ENCODE results near the gene ROPN1L. TPM values are rescaled to one million over a fixed set of nuclear protein-coding genes. Genes with fewer than 3 reads are reported as not detected.
A peak's percentile ranks its signal among the peaks of the same experiment; 100 is the strongest.

The ROPN1L gene
- total and polyA plus RNA-seq, 10 of the 15 experiments (the other 5 are each of a cell fraction or from before 2014, with no cell fraction given): 0.07 to 0.38 (median 0.22) TPM; not detected in 6

DNA sequence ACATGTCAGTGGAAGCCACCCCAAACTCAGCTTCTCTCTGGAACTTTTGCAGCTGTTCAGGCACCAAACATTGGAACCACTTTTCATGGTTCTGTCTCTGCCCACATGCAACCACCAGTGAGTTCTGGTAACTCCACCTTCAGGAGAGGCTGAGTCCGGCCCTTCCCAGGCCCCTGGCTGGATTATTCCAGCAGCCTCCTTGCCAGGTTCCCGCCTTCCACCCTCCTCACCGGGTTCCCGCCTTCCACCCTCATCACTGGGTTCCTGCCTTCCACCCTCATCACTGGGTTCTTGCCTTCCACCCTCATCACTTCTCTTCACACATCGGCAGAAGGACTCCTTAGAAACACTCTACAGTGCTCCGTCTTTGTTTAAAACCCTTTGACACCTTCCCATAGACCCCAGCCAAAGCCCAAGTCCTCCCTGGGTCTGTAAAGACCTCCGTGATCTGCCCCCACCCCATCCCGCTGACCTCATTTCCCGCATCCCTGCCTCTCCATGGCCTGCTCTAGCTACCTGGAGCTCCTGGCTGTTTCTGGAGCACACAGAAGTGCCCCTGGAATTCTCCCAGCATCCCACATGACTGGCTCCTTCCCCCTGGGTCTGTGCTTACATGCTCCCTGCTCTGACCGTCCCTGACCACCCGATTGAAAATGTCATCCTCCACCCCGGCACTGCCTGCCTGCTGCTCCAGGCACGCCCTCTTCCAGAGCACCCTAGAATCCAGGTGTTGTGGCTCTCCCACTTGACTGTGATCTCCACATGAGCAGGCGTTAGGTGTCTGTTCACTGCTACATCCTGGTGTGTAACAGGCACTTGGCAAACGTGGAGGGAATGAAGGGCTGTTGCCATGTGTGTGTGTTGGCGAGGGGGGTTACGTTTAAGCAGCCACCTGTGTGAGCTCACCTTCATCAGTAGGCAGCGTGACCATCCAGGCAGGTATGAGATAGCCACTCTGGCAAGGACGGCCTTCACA lies 17.7 kb downstream of the ROPN1L start:
- H3K9ac ChIP-seq (ENCODE audit: control insufficient read depth, insufficient read depth, low read length): no peak overlapping the region
- DNase-seq (ENCODE audit: low read depth, low spot score) (no peak), FAIRE-seq (no peak), ATAC-seq (no peak)
- no peak for TF ChIP-seq POLR2A (IDR thresholded peaks at IDR 0.05; ENCODE audit: low read depth, low read length)
- TF ChIP-seq SREBF2 (IDR thresholded peaks at IDR 0.05; ENCODE audit: low read length): no peak
- no peak for TF ChIP-seq IKZF1 (conservative IDR thresholded peaks at IDR 0.05)
- H3K27me3 ChIP-seq (replicated peaks in 1 of 2; ENCODE audit: control insufficient read depth in 2 of 2, insufficient read depth in 2 of 2, low read length in 1 of 2): no peaks in the 10 kb centered on the region; a peak in 2 of 4 replicates
- no peaks in the 10 kb centered on the region for H4K20me1 ChIP-seq (ENCODE audit: control insufficient read depth, insufficient read depth)
- no peaks in the 10 kb centered on the region for H3K4me1 ChIP-seq (ENCODE audit: control insufficient read depth, insufficient read depth, low read length)
- ChIA-PET POLR2A (no interaction called here), CTCF (interaction anchor here (1.2 to 3.9 kb wide), 2 partner anchors 161 to 169 kb away, joined by 3 to 17 read pairs; no protein-coding TSS in a partner anchor), SMC1A (ENCODE audit: uncharacterized antibody, unreplicated experiment) (interaction anchor here (0.5 to 1.5 kb wide), 6 partner anchors 16 to 231 kb away, joined by 3 to 4 read pairs (median 3); no protein-coding TSS in a partner anchor), RAD21 (ENCODE audit: unreplicated experiment) (interaction anchor here (0.6 kb wide), 1 partner anchor 60 kb away, joined by 3 read pairs; no protein-coding TSS in a partner anchor)
- no peak overlapping the region for H3K4me2 ChIP-seq (ENCODE audit: control insufficient read depth, insufficient read depth)
- no peaks in the 10 kb centered on the region for H3K9me3 ChIP-seq (replicated peaks; ENCODE audit: control insufficient read depth, insufficient read depth, low read length)
- intact Hi-C loops (cut with micrococcal nuclease; ENCODE audit: unreplicated experiment) (loop anchor here (10.0 kb wide), 3 partner anchors 295 to 725 kb away; no protein-coding TSS in a partner anchor), in situ Hi-C loops (cut with MboI) (loop anchor here (25.0 kb wide), 2 partner anchors 728 to 1553 kb away; no protein-coding TSS in a partner anchor)
- H3K79me2 ChIP-seq (ENCODE audit: control insufficient read depth, insufficient read depth, low read length): no peaks in the 10 kb centered on the region
- 43% methylated on average over 19 of the region's 19 CpGs for WGBS (ENCODE audit: insufficient coverage, insufficient replicate concordance, low lambda C conversion rate, missing lambda C conversion rate)
- no peak overlapping the region for H2AFZ ChIP-seq (ENCODE audit: control insufficient read depth, low read depth, low read length)
- H3K4me3 ChIP-seq: no peak overlapping the region
- no TSS peak for BruUV-seq (replicated peaks)
- no peak overlapping the region for H3K27ac ChIP-seq (ENCODE audit: control insufficient read depth, insufficient read depth)
- H3K36me3 ChIP-seq (ENCODE audit: control insufficient read depth in 2 of 2, insufficient read depth in 2 of 2, low read length in 1 of 2): no peaks in the 10 kb centered on the region

DNA sequence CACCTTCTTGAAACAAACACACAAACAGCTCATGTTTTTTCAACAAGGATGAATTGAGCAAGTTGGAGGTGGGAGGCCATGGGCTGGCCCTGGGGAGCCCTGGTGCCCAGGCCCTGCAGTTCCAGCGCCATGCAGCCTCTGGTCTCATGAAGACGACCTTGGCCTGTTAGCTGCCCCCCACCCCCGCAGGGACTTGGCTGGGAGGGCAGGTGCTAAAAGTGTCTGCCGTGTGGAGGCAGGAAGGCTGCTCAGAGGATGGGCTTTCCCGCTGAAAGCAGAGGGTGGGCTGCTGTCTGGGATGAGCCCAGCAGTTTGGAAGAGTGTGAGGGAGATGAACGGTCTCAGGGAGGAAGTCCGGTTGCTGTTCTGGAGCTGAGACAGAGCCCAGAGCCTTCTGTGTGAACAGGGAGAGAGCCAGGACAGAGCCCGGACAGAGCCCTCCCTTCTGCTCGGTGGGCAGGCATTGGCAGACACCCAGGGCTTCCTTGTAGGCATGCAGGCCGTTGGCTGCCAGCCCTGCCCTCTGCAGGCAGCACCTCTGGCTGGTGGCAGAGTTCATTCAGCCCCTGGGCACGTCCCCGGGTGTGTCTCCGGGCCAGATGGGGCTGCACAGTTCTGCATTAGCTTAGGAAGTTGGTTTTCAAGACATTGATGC lies 18.7 kb downstream of the ROPN1L start:
- no peak for DNase-seq (ENCODE audit: low read depth, low spot score)
- Histone ChIP-seq H3K27ac (ENCODE audit: control insufficient read depth, insufficient read depth) (no peak overlapping the region), H3K36me3 (ENCODE audit: control insufficient read depth in 2 of 2, insufficient read depth in 2 of 2, low read length in 1 of 2) (no peaks in the 10 kb centered on the region), H3K9ac (ENCODE audit: control insufficient read depth, insufficient read depth, low read length) (no peak overlapping the region), H3K9me3 (replicated peaks; ENCODE audit: control insufficient read depth, insufficient read depth, low read length) (no peaks in the 10 kb centered on the region), H3K4me3 (no peak overlapping the region), H3K79me2 (ENCODE audit: control insufficient read depth, insufficient read depth, low read length) (no peaks in the 10 kb centered on the region), H3K27me3 (replicated peaks in 1 of 2; ENCODE audit: control insufficient read depth in 2 of 2, insufficient read depth in 2 of 2, low read length in 1 of 2) (no peaks in the 10 kb centered on the region; a peak in 2 of 4 replicates), H2AFZ (ENCODE audit: control insufficient read depth, low read depth, low read length) (no peak overlapping the region), H3K4me1 (ENCODE audit: control insufficient read depth, insufficient read depth, low read length) (no peaks in the 10 kb centered on the region), H4K20me1 (ENCODE audit: control insufficient read depth, insufficient read depth) (no peaks in the 10 kb centered on the region), H3K4me2 (ENCODE audit: control insufficient read depth, insufficient read depth) (no peak overlapping the region)
- ChIA-PET SMC1A (ENCODE audit: uncharacterized antibody, unreplicated experiment) (interaction anchor here (0.5 to 1.5 kb wide), 4 partner anchors 61 to 230 kb away, joined by 3 to 4 read pairs (median 3); no protein-coding TSS in a partner anchor), POLR2A (no interaction called here), RAD21 (ENCODE audit: unreplicated experiment) (interaction anchor here (0.6 to 1.3 kb wide), 2 partner anchors 59 to 167 kb away, joined by 3 read pairs; no protein-coding TSS in a partner anchor), CTCF (interaction anchor here (1.2 to 3.9 kb wide), 2 partner anchors 160 to 168 kb away, joined by 3 to 17 read pairs; no protein-coding TSS in a partner anchor)
- FAIRE-seq: no peak
- peak; percentile 50 for ATAC-seq
- BruUV-seq (replicated peaks): no TSS peak
- intact Hi-C loops (cut with micrococcal nuclease; ENCODE audit: unreplicated experiment): no loop called here
- in situ Hi-C loops (cut with MboI): loop anchor here (25.0 kb wide), 2 partner anchors 727 to 1552 kb away; no protein-coding TSS in a partner anchor
- 46% methylated on average over 13 of the region's 13 CpGs for WGBS (ENCODE audit: insufficient coverage, insufficient replicate concordance, low lambda C conversion rate, missing lambda C conversion rate)
- TF ChIP-seq HCFC1 (IDR thresholded peaks at IDR 0.05; ENCODE audit: low read length) (no peak), SREBF1 (IDR thresholded peaks at IDR 0.05; ENCODE audit: low read length) (no peak), KDM1A (IDR thresholded peaks at IDR 0.05; ENCODE audit: borderline replicate concordance) (no peak), BACH1 (IDR thresholded peaks at IDR 0.05; ENCODE audit: borderline replicate concordance) (no peak), RCOR1 (conservative IDR thresholded peaks at IDR 0.05; ENCODE audit: low read depth, low read length) (no peak), BCL11A (IDR thresholded peaks at IDR 0.05; ENCODE audit: low read depth, low read length) (no peak)
- TF ChIP-seq, protein P1, sequence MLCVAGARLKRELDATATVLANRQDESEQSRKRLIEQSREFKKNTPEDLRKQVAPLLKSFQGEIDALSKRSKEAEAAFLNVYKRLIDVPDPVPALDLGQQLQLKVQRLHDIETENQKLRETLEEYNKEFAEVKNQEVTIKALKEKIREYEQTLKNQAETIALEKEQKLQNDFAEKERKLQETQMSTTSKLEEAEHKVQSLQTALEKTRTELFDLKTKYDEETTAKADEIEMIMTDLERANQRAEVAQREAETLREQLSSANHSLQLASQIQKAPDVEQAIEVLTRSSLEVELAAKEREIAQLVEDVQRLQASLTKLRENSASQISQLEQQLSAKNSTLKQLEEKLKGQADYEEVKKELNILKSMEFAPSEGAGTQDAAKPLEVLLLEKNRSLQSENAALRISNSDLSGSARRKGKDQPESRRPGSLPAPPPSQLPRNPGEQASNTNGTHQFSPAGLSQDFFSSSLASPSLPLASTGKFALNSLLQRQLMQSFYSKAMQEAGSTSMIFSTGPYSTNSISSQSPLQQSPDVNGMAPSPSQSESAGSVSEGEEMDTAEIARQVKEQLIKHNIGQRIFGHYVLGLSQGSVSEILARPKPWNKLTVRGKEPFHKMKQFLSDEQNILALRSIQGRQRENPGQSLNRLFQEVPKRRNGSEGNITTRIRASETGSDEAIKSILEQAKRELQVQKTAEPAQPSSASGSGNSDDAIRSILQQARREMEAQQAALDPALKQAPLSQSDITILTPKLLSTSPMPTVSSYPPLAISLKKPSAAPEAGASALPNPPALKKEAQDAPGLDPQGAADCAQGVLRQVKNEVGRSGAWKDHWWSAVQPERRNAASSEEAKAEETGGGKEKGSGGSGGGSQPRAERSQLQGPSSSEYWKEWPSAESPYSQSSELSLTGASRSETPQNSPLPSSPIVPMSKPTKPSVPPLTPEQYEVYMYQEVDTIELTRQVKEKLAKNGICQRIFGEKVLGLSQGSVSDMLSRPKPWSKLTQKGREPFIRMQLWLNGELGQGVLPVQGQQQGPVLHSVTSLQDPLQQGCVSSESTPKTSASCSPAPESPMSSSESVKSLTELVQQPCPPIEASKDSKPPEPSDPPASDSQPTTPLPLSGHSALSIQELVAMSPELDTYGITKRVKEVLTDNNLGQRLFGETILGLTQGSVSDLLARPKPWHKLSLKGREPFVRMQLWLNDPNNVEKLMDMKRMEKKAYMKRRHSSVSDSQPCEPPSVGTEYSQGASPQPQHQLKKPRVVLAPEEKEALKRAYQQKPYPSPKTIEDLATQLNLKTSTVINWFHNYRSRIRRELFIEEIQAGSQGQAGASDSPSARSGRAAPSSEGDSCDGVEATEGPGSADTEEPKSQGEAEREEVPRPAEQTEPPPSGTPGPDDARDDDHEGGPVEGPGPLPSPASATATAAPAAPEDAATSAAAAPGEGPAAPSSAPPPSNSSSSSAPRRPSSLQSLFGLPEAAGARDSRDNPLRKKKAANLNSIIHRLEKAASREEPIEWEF (IDR thresholded peaks at IDR 0.05; ENCODE audit: insufficient replicate concordance, low read depth, low read length): no peak

All from GM12878 (cell line).